Measurements from ENCODE around the gene SERPINC1. TPM values are rescaled to one million over a fixed set of nuclear protein-coding genes. Genes with fewer than 3 reads are reported as not detected.

Gene SERPINC1
- total and polyA plus RNA-seq, 9 of the 15 experiments (the other 6 are each of a cell fraction or from before 2014, with no cell fraction given), result 0.07 to 1.2 (median 0.50) TPM

DNA sequence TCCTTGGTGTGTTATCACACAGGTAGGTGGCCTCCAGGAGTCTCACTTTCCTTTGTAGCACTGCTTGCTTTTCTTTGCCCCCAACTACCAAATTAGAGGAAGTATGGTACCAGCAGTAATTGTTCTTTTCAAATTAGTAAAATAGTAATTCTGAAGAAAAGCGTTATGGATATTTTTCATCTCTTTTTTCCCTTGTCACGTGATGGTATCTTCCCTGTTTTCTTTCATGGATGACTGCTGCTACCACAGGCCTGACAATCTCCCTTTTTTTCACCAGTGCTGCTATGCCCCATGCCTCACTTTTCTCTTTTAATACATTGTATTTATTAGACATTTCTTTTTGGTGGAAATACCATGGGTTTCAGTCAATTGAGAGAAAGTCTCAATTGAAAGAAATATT, 45.6 kb downstream of the SERPINC1 start:
- peak overlapping the region; percentile 75 for H3K4me2 ChIP-seq (ENCODE audit: insufficient read depth, low read length)
- H3K9me1 ChIP-seq (ENCODE audit: control insufficient read depth, insufficient read depth, low read length), result no peaks in the 10 kb centered on the region
- H4K20me1 ChIP-seq (replicated peaks; ENCODE audit: control insufficient read depth, insufficient read depth, low read length), result peaks cover 8% of the 10 kb centered on the region
- ChIA-PET CTCF (ENCODE audit: low intra/inter-chr PET ratio) (no interaction called here), POLR2A (interaction anchor here (0.6 kb wide), 1 partner anchor 78 kb away, joined by 3 read pairs; no protein-coding TSS in a partner anchor)
- peaks cover 17 to 26% of the 10 kb centered on the region in 2 experiments for H3K4me1 ChIP-seq (replicated peaks in 1 of 2; ENCODE audit: control insufficient read depth in 2 of 2, insufficient read depth in 2 of 2, low read length in 2 of 2)
- peak in 1 of 4 experiments; percentile 23 for DNase-seq (ENCODE audit: extremely low read depth in 1 of 4, low spot score in 3 of 4)
- FAIRE-seq, result no peak
- peak overlapping the region; percentile 93; the same call in 1 of the 3 replicates for H3K27ac ChIP-seq (ENCODE audit: extremely low read depth, low read depth, low read length)
- BruUV-seq (replicated peaks), result no TSS peak
- no peak for ATAC-seq
- H3K27me3 ChIP-seq (ENCODE audit: control insufficient read depth in 2 of 2, insufficient read depth in 2 of 2, low read length in 2 of 2), result no peaks in the 10 kb centered on the region
- peak overlapping the region; percentile 89 for H2AFZ ChIP-seq (ENCODE audit: low read depth, low read length)
- WGBS (ENCODE audit: insufficient coverage, low coverage, missing lambda C conversion rate), result 25% methylated on average over 2 of the region's 2 CpGs
- H3K9ac ChIP-seq (ENCODE audit: insufficient read depth in 1 of 2, low read depth in 2 of 2, low read length in 2 of 2), result peak overlapping the region; percentile 57 to 66; a peak in 2 of 4 replicates
- H3K4me3 ChIP-seq, result 0 out of 2 replicates have a peak overlapping the region, but pooled peaks have one; percentile 86
- H3K9me3 ChIP-seq (replicated peaks; ENCODE audit: control insufficient read depth, insufficient read depth, low read depth, low read length), result no peaks in the 10 kb centered on the region
- in situ Hi-C loops (cut with MboI), result no loop called here
- intact Hi-C loops (cut with micrococcal nuclease), result loop anchor here (5.0 kb wide), 1 partner anchor 151 kb away; the partner anchor contains the start of gene RC3H1
- peaks cover 33% of the 10 kb centered on the region for H3K36me3 ChIP-seq (ENCODE audit: control insufficient read depth, insufficient read depth, low read length)
- H3K79me2 ChIP-seq (ENCODE audit: control insufficient read depth, insufficient read depth, low read length), result peaks cover 49% of the 10 kb centered on the region
- no peak for TF ChIP-seq MAFF (IDR thresholded peaks at IDR 0.05; ENCODE audit: low read length)
- no peak for TF ChIP-seq CC2D1A (IDR thresholded peaks at IDR 0.05)
- TF ChIP-seq, protein P1, sequence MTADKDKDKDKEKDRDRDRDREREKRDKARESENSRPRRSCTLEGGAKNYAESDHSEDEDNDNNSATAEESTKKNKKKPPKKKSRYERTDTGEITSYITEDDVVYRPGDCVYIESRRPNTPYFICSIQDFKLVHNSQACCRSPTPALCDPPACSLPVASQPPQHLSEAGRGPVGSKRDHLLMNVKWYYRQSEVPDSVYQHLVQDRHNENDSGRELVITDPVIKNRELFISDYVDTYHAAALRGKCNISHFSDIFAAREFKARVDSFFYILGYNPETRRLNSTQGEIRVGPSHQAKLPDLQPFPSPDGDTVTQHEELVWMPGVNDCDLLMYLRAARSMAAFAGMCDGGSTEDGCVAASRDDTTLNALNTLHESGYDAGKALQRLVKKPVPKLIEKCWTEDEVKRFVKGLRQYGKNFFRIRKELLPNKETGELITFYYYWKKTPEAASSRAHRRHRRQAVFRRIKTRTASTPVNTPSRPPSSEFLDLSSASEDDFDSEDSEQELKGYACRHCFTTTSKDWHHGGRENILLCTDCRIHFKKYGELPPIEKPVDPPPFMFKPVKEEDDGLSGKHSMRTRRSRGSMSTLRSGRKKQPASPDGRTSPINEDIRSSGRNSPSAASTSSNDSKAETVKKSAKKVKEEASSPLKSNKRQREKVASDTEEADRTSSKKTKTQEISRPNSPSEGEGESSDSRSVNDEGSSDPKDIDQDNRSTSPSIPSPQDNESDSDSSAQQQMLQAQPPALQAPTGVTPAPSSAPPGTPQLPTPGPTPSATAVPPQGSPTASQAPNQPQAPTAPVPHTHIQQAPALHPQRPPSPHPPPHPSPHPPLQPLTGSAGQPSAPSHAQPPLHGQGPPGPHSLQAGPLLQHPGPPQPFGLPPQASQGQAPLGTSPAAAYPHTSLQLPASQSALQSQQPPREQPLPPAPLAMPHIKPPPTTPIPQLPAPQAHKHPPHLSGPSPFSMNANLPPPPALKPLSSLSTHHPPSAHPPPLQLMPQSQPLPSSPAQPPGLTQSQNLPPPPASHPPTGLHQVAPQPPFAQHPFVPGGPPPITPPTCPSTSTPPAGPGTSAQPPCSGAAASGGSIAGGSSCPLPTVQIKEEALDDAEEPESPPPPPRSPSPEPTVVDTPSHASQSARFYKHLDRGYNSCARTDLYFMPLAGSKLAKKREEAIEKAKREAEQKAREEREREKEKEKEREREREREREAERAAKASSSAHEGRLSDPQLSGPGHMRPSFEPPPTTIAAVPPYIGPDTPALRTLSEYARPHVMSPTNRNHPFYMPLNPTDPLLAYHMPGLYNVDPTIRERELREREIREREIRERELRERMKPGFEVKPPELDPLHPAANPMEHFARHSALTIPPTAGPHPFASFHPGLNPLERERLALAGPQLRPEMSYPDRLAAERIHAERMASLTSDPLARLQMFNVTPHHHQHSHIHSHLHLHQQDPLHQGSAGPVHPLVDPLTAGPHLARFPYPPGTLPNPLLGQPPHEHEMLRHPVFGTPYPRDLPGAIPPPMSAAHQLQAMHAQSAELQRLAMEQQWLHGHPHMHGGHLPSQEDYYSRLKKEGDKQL (CRISPR knock-in tag; IDR thresholded peaks at IDR 0.05; ENCODE audit: borderline replicate concordance), result no peak
- 0 out of 2 replicates have a peak, but pooled peaks have one; percentile 52 for TF ChIP-seq BACH1 (tag; IDR thresholded peaks at IDR 0.05)
- no peak for TF ChIP-seq STAT5A (IDR thresholded peaks at IDR 0.05; ENCODE audit: borderline replicate concordance, low read length)
- TF ChIP-seq, protein P2, sequence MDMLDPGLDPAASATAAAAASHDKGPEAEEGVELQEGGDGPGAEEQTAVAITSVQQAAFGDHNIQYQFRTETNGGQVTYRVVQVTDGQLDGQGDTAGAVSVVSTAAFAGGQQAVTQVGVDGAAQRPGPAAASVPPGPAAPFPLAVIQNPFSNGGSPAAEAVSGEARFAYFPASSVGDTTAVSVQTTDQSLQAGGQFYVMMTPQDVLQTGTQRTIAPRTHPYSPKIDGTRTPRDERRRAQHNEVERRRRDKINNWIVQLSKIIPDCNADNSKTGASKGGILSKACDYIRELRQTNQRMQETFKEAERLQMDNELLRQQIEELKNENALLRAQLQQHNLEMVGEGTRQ (CRISPR knock-in tag; IDR thresholded peaks at IDR 0.05), result peak; percentile 55
- TF ChIP-seq SIN3B (IDR thresholded peaks at IDR 0.05; ENCODE audit: low read depth), result no peak
- TF ChIP-seq, protein P3, sequence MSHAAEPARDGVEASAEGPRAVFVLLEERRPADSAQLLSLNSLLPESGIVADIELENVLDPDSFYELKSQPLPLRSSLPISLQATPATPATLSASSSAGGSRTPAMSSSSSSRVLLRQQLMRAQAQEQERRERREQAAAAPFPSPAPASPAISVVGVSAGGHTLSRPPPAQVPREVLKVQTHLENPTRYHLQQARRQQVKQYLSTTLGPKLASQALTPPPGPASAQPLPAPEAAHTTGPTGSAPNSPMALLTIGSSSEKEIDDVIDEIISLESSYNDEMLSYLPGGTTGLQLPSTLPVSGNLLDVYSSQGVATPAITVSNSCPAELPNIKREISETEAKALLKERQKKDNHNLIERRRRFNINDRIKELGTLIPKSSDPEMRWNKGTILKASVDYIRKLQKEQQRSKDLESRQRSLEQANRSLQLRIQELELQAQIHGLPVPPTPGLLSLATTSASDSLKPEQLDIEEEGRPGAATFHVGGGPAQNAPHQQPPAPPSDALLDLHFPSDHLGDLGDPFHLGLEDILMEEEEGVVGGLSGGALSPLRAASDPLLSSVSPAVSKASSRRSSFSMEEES (CRISPR knock-in tag; IDR thresholded peaks at IDR 0.05), result peak; percentile 95
- no peak for TF ChIP-seq ZNF707 (CRISPR knock-in tag; conservative IDR thresholded peaks at IDR 0.05)
- TF ChIP-seq TBL1XR1 (IDR thresholded peaks at IDR 0.05; ENCODE audit: low read length in 2 of 2), result no peak
- TF ChIP-seq, protein P4, sequence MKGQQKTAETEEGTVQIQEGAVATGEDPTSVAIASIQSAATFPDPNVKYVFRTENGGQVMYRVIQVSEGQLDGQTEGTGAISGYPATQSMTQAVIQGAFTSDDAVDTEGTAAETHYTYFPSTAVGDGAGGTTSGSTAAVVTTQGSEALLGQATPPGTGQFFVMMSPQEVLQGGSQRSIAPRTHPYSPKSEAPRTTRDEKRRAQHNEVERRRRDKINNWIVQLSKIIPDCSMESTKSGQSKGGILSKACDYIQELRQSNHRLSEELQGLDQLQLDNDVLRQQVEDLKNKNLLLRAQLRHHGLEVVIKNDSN (CRISPR knock-in tag; IDR thresholded peaks at IDR 0.05), result no peak
- no peak for TF ChIP-seq ZNF717 (CRISPR knock-in tag; IDR thresholded peaks at IDR 0.05)
- peak; percentile 85; the same call in 1 of the 2 replicates for TF ChIP-seq TOE1 (IDR thresholded peaks at IDR 0.05; ENCODE audit: borderline replicate concordance)
- TF ChIP-seq TOE1 (CRISPR knock-in tag; IDR thresholded peaks at IDR 0.05; ENCODE audit: borderline replicate concordance, low read depth), result no peak
- no peak for TF ChIP-seq TAF15 (IDR thresholded peaks at IDR 0.05; ENCODE audit: low read depth, low read length)

All from K562 (cell line).